NB4 (cell line): Measurements from ENCODE around the gene DNAJC5G.

Experiments
- CTCF ChIP-seq: IDR thresholded peaks from one replicate; pipeline ENCODE4 v1.5.1; 2012; ENCODE audit warnings: low read depth, low read length
- MAX ChIP-seq: IDR thresholded peaks from 2 replicates; pipeline ENCODE4 v1.6.1; 2011; ENCODE audit warnings: low read depth, low read length
- MYC ChIP-seq: IDR thresholded peaks from 2 replicates; pipeline ENCODE4 v1.6.1; 2011; ENCODE audit warnings: low read depth, low read length
- POLR2A ChIP-seq: IDR thresholded peaks from 2 replicates; pipeline ENCODE4 v1.6.1; 2011; ENCODE audit warnings: mild to moderate bottlenecking; ENCODE audit not compliant: insufficient read length; ENCODE audit errors: extremely low read depth

GRCh38 chr2:27282892-27283291 is 7.7 kb downstream of the DNAJC5G start:
- TF ChIP-seq POLR2A (no peak), CTCF (no peak), MYC (no peak), MAX (no peak)
